PC-3 (cell line): ENCODE data around the gene ORC1.

Experiments
- EZH2 ChIP-seq: fragments of 300-600 bp; sonication (generic); IDR thresholded peaks from one replicate; pipeline ENCODE4 v1.6.1; 2017; ENCODE audit warnings: antibody characterized with exemption, mild to moderate bottlenecking, low read length; ENCODE audit not compliant: unreplicated experiment
- TF ChIP-seq, protein P1 (sequence below): fragments of 300-600 bp; sonication (generic); conservative IDR thresholded peaks from 2 replicates; pipeline ENCODE4 v1.5.1; 2017; ENCODE audit warnings: antibody characterized with exemption, low read depth, mild to moderate bottlenecking, low read length

DNA sequence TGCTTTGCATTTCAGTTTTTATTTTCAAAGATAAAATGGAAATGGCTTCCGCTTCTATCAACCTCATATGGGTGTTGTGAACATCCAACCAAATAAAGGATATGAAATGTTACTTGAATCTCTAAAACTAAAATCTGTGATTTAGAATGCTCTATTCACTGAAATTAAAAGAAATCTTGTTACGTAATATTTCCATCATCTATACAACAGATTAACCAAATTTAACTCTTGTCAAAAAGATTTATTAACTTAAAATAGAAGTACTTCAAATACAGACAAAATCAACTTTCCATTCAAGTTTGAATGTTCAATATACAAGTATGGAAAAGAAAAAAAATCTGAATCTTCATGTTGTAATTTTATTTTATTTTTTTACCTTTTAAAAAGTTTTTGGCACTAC, 18.8 kb upstream of the ORC1 start:
- TF ChIP-seq, protein P1, sequence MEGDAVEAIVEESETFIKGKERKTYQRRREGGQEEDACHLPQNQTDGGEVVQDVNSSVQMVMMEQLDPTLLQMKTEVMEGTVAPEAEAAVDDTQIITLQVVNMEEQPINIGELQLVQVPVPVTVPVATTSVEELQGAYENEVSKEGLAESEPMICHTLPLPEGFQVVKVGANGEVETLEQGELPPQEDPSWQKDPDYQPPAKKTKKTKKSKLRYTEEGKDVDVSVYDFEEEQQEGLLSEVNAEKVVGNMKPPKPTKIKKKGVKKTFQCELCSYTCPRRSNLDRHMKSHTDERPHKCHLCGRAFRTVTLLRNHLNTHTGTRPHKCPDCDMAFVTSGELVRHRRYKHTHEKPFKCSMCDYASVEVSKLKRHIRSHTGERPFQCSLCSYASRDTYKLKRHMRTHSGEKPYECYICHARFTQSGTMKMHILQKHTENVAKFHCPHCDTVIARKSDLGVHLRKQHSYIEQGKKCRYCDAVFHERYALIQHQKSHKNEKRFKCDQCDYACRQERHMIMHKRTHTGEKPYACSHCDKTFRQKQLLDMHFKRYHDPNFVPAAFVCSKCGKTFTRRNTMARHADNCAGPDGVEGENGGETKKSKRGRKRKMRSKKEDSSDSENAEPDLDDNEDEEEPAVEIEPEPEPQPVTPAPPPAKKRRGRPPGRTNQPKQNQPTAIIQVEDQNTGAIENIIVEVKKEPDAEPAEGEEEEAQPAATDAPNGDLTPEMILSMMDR, result no peak
- TF ChIP-seq EZH2, result no peak
